Putamen (tissue), 1 donor: ENCODE data around the gene SLC25A25.

Experiments
- DNase-seq: peaks from one replicate; pipeline ENCODE4 v3.0.0-alpha.2; 2016; ENCODE audit warnings: low spot score

Gene SLC25A25

DNA sequence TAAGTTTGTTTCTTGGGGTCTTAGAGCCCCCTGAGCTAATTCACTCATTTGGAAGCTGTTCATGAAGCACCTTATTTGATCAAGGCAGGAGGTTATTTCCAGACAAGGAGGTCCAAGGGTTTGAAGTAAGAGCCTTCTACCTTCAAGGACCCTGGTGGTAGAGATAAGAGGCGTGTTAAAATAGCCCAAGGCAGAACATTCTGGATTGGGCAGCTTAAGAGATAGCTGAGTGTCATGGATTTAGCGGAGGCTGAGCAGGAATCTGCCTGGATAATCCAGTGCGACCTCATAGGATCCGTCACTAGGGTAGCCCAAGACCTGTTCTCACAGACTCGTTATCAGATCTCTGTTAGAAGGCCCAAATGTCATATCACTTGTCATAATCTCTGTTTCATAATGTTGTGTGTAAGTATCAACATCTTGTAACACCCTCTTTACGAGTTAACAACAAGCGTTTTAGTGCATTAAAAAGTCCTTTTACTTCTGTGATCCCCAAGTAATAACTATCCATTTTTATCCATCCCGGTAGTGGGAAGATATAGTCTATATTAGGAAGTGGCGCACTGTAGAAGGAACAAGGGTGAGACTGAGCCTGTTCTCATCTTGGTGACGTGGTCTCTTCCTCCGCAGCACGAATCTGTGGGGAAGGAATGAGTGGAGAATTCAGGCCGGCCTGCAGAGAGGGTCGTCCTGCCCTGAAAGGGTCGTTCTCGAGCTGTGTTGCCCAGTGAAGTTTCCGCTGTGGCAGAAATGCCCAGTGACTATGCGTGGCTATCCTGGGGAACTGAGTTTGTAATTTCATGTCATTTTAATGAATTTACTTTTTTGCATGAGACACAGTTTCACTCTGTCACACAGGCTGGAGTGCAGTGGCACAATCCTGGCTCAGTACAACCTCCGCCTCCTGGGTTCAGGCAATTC, 28.8 kb downstream of the SLC25A25 start:
- DNase-seq: no peak

DNA sequence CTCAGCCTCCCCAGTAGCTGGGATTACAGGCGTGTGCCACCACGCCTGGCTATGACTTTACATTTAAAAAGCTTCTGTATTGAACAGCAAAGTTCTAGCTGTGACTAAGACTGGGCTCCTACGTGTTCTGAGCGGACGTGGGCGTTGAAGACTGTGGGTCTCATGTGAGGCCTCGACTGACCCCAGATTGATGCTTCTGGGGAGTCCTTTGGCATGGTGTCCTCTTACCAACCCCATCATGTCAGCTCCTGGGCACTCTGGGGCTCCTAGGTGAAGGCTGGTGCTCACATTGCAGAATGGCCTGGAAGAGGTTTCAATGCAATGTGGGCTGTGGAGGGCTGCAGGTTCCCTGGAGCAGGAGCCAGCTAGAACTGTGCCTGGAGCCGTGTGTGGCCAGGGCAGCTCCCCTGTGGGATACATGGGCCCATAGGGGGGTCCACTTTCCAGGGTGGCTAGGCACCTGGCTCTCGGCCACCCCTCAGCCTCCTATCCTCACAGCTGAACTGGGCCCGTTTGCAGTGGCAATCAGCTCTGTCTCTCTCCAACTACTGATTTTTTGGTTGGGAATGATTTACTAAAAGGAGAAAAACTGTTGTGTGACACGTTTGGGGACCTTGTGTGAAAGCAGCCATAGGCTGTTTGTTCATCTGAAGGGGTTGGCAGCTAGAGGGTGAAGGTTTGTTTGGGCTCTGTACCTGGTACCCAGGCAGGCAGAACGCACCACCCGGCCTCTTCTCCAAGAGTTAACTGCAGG, 29.7 kb downstream of the SLC25A25 start:
- DNase-seq: no peak

DNA sequence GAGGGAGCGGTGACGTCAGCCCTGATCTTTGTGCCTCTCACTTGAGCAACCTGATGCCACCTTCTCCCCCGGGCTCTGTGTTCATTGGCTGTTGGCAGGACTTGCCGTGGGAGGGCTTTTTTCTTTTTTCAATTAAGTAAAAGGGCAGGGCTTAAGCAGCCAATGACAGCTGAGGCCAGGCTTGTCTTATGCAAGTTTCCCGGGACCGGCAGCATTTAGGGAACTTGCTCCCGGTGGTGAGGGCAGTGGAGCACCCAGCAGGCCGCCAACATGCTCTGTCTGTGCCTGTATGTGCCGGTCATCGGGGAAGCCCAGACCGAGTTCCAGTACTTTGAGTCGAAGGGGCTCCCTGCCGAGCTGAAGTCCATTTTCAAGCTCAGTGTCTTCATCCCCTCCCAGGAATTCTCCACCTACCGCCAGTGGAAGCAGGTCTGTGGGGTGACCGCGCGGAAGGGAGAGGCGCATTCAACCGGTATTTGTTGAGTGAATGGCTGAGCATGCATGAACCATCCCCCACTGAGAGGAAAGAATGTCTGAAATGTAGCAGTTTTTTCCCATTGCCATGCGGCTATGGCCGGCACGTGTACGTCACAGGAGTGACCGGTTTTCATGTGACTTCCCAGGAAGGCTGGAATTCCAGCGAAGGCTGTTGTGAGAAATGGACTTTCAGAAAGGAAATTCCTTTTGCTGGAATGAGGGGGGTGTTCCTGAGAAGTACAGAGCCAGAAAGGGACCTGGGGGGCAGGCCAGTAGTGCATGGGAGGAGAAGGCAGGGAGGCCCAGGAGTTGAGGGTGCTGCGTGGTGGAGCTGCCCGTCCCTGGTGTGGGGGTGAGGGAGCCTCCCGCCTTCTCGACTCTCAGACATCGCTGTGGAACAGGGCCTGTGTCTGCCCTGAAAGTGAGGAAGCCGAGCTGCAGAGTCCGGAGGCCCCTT, 30.5 kb downstream of the SLC25A25 start:
- peak; percentile 92 for DNase-seq

DNA sequence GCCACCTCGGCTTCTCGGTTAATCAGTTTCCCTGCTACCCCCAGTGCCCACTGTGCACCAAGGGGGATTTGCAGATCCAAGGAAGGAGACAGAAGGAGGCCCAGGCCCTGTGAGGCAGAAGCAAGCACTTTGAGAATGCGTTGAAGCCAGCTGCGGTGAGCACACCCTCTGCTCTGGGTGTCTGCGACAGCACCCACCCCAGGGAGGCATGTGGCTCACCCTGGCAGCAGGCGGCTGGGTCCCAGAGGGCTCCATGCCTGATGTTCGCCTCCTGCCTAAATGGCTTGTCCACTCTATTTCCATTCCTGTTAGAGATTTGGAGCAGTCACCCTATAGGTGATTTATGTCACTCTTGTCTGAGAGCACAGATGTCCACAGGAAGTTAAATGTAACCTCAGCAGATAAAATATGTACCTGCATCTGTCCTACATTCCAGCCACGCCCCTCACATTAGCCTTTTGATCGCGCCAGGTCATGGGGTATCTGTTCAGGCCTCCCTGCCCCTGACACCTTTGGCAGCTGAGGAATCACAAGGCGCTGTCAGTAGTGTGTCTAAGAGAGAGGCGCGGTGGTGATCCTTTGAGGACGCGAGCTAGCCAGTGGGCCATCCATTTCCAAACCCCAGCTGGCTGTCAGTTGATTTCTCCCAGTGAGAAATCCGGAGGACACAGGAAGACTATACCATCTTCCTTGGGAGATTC, 31.3 kb downstream of the SLC25A25 start:
- DNase-seq: no peak

DNA sequence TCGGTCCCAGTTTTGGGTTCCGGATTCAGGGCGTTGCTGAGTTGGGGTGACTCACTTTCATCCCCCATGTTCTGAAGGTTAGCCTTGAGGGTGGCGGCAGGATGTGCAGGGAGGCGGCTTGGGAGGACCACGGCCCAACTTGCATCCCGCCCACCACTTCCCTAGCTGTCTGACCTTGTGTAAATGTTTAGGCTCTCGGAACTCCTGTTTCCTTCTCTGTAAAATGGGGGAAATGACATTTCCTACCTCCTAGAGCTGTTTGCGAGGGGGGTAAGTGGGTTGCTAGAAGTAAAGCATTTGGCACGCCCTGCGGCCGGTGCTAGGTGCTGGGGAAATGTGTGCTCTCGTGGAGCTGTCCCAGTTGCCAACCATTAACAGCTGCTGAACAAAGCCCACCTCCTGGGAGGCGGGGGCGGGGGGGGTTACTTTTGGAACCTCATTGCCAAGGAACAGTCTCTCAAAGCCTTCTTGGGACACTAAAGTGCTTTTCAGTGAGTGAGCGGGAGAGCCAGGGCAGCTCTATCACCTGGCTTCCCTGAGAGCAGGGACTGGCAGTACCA, 32.0 kb downstream of the SLC25A25 start:
- DNase-seq: no peak

DNA sequence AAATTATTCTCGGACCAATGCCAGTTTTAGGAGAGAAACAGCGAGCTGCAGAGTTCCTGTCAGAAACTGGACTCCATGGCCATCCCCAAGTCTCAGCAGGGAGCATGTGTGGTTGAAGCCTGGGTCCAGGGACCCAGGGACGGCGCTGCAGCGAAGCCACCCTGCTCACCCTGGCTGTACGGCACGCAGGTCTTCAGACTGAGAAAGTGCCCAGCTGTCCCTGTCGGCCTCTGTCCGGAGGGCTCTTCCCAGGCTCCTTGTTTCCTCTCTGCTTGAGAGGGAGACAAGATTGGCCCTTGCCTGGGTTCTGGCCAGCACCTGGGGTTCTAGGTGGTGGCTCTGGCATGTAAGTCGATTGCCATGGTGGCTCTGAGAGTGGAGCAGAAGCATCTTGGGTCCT, 32.5 kb downstream of the SLC25A25 start:
- DNase-seq: no peak

DNA sequence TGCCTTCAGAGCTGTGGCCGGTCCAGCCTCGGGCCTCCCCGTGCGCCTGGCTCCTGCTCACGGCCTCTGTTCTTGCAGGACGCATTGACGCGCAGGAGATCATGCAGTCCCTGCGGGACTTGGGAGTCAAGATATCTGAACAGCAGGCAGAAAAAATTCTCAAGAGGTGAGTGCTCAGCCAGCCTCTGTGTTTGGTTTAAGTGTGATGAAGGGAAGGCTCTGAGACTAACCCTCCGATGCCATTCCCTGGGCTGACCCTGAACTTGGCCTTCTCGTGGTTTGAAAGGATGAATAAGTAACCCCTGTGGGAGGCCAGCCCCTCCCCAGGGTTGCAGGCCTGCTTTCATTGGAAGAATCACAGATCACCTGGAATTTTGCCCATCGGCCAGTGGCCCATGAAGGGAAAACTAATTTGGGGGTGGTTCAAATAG, 33.2 kb downstream of the SLC25A25 start:
- no peak for DNase-seq

DNA sequence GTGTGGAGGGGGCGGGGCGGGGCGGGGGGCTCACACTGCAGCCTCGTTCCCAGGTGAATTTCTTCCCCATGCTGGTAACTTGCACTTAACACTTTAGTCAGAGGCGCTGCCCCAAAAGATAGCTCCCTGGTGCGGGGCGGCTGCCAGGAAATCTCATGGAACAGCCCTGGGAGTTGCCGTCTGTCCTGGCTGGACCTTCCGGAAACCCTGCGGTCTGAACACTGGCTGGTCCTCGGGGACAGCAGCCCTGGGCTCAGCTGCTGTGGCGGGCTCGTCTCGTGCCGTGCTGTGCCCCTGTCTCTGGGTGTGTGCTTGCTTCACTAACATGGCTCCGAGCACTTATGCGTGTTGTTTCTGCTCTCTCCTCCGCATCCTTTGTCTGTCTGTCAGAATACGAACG, 33.7 kb downstream of the SLC25A25 start:
- DNase-seq: no peak

DNA sequence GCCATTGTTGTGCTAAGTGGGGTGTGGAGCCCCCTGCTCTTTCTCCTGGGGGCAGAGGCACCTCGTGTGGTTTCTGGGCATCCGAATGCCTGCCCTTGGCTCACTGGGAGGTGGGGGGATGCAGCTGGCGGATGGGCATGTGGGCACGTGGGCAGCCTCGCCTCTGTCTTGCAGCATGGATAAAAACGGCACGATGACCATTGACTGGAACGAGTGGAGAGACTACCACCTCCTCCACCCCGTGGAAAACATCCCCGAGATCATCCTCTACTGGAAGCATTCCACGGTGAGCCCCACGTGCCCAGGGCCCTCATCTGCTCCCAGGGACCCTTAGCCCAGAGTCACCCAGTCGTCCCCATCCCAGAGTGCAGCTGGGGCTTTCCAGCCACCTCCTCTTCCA, 34.2 kb downstream of the SLC25A25 start:
- no peak for DNase-seq

DNA sequence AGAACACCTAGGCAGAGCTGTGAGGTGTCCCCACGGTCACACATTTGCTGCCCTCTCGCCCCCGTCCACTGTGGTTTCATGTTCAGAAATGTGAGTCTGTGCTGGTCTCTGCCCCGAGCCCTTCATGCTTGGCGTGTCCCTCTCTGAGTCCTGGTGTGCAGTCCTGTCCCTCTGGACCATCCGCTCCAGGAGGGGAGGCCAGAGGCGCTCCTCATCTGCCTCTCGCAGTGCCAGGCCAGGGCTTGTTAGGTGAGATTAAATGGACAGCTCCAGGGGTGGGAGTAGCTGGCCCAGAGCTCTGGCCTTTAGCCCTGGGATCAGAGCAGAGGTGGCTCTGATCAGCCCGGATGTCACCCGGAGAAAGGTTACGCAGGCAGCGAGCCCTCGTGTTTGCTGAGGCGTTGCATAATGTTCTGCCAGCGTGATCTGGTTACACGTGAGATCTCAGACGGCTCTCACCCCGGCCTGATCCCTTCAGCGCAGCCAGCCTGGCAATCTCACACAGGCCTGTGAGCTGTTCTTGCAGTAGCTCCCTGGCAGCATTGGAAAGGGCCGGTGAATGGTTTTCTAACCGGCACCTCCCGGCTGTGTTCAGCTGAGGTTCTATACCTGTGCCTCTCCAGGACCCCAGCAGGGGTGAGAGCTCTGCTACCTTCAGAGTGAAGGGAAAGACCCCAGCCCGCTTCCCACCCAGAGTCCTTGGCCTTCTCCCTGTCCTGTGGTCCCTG, 35.0 kb downstream of the SLC25A25 start:
- DNase-seq: no peak

DNA sequence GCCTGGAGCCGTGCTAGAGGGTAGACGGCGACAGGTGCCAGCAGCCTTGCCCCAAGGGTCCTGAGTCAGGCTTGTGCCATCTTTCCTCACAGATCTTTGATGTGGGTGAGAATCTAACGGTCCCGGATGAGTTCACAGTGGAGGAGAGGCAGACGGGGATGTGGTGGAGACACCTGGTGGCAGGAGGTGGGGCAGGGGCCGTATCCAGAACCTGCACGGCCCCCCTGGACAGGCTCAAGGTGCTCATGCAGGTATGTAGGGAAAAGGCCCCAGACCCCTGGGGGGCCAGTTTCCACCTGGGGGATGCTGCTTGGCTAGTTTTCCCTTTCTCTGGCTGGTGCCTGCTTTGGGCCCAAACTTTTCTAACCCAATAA, 35.5 kb downstream of the SLC25A25 start:
- no peak for DNase-seq

DNA sequence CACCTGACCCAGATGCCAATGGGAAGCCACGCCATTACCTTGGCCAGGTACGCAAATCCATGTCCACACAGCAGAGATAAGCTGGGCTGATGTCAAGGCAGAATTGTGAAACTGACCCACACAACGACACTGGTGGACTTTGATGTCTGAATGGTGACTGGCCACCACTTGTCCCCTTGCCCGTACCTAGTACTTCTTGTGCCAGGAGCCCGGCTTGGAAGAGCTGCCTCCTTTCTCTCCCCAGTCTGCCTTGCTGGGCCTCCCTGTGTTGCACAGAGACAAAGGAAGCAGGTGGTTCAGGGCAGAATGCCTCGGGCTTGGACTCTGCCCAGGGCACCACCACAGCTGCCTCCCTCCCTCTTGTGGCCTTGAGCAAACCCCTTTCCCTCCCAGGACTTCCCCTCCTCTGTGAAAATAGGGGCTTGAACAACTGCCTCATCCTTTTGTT, 36.2 kb downstream of the SLC25A25 start:
- DNase-seq: no peak

DNA sequence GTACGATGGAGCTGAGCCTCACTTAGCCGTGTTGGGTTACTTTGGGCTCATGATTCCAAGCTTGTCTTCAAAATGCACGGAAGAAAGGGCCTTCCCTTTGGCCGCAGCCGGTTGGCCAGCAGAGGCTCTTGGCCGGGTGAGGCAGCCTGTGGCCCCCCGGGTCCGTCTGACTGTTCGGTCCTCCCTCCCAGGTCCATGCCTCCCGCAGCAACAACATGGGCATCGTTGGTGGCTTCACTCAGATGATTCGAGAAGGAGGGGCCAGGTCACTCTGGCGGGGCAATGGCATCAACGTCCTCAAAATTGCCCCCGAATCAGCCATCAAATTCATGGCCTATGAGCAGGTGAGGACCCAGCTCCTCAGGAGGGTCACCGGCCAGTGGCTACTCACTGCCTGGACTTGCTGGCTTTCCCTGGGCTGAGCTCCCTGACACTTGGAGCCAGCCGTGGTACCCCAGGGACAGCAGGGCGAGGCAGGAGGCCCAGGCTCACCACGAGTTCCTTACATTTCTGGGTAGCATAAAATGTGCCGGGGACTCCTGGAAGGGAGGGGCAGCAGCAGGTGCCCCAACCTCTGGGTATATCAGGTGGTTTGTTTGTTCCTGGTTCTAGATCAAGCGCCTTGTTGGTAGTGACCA, 37.6 kb downstream of the SLC25A25 start:
- DNase-seq: no peak

DNA sequence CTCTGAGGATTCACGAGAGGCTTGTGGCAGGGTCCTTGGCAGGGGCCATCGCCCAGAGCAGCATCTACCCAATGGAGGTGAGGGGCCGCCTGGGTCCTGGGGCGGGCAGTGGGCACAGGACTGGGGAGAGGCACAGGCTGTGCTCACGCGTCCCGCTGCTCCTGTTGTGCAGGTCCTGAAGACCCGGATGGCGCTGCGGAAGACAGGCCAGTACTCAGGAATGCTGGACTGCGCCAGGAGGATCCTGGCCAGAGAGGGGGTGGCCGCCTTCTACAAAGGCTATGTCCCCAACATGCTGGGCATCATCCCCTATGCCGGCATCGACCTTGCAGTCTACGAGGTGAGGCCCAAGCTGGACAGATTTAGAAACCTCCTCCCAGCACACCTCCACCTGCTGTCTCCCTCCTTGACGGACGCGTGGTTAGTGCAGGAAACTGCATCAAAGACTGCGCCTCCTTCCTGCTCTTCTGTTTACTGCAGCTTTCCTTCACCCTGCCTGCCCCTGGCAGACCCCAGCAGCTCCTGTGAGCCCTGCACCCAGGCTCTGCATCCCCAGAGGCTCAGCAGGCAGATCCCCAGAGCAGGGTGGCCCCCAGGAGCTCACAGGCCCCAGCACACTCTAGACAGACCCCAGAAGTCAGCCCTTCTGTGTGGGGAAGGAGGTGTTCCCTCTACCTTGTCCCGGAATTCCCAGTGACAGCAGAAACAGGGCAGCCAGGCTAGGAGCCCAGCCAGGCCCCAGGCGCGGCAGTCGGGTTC, 38.3 kb downstream of the SLC25A25 start:
- no peak for DNase-seq

DNA sequence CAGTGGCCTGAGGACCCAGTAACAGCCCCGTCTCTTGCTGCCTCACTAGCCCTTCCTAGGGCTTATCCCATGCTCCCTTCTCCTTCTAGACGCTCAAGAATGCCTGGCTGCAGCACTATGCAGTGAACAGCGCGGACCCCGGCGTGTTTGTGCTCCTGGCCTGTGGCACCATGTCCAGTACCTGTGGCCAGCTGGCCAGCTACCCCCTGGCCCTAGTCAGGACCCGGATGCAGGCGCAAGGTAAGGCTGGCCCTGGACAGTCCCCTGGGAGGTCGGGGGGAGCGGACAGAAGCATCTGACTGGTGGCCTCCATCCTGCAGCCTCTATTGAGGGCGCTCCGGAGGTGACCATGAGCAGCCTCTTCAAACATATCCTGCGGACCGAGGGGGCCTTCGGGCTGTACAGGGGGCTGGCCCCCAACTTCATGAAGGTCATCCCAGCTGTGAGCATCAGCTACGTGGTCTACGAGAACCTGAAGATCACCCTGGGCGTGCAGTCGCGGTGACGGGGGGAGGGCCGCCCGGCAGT, 39.0 kb downstream of the SLC25A25 start:
- no peak for DNase-seq

DNA sequence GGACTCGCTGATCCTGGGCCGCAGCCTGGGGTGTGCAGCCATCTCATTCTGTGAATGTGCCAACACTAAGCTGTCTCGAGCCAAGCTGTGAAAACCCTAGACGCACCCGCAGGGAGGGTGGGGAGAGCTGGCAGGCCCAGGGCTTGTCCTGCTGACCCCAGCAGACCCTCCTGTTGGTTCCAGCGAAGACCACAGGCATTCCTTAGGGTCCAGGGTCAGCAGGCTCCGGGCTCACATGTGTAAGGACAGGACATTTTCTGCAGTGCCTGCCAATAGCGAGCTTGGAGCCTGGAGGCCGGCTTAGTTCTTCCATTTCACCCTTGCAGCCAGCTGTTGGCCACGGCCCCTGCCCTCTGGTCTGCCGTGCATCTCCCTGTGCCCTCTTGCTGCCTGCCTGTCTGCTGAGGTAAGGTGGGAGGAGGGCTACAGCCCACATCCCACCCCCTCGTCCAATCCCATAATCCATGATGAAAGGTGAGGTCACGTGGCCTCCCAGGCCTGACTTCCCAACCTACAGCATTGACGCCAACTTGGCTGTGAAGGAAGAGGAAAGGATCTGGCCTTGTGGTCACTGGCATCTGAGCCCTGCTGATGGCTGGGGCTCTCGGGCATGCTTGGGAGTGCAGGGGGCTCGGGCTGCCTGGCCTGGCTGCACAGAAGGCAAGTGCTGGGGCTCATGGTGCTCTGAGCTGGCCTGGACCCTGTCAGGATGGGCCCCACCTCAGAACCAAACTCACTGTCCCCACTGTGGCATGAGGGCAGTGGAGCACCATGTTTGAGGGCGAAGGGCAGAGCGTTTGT, 39.6 kb downstream of the SLC25A25 start:
- no peak for DNase-seq

DNA sequence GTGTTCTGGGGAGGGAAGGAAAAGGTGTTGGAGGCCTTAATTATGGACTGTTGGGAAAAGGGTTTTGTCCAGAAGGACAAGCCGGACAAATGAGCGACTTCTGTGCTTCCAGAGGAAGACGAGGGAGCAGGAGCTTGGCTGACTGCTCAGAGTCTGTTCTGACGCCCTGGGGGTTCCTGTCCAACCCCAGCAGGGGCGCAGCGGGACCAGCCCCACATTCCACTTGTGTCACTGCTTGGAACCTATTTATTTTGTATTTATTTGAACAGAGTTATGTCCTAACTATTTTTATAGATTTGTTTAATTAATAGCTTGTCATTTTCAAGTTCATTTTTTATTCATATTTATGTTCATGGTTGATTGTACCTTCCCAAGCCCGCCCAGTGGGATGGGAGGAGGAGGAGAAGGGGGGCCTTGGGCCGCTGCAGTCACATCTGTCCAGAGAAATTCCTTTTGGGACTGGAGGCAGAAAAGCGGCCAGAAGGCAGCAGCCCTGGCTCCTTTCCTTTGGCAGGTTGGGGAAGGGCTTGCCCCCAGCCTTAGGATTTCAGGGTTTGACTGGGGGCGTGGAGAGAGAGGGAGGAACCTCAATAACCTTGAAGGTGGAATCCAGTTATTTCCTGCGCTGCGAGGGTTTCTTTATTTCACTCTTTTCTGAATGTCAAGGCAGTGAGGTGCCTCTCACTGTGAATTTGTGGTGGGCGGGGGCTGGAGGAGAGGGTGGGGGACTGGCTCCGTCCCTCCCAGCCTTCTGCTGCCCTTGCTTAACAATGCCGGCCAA, 40.4 kb downstream of the SLC25A25 start:
- DNase-seq: no peak
